OCI-M2 (cell line): Measurements from ENCODE around the gene ABHD5.

Experiments
- DNase-seq: peaks from one replicate; lab custom pipeline; 2025; ENCODE audit not compliant: unreplicated experiment; lab: John Stamatoyannopoulos, UW

Gene ABHD5

GRCh38 chr3:43710607-43711006 is 19.9 kb downstream of the ABHD5 start:
- DNase-seq = no peak

- no peak for DNase-seq
These were observed 27.6 kb downstream of the ABHD5 start for GRCh38 chr3:43718296-43718695.

GRCh38 chr3:43723121-43723734 is 32.5 kb downstream of the ABHD5 start:
- DNase-seq = no peak

DNA sequence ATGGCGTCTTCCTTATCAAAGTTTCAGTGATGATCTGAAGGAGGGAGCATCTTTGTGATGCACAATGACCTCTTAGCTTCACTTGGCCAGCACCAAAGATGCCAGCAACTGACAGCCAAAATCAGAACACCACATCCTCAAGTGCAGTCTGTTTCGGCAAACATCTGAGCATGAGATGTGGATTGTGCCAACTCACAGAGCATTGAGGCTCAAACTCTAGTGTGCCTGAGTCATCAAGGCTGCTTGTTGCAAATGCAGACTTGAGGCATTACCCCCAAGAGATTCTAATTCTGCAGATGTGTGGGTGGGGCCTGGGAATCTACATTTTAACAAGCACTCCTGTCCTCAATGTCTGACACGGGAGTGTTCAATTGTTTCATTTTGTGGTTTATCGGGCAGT is 35.8 kb downstream of the ABHD5 start:
- no peak for DNase-seq

DNA sequence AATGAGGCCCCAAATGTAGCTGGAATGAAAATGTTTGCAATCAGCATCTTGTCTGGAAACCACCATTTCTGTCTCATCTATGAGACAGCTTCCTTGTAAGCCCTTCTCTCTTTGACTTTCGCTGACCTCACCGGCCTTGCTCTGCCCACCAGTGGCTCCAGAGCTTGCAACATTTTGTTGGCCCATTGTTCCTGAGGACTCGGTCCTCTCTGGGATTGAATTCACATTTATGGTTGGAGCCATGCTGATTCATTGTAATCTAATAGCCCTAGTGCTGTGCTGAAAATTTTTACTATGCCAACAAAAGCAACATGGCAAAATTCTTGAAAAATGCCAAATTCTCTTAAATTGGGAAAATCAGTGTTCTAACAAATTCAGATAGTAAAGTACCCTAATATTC is 37.2 kb downstream of the ABHD5 start:
- DNase-seq = no peak

- DNase-seq = no peak
These were observed 37.7 kb downstream of the ABHD5 start for GRCh38 chr3:43728476-43728875.

DNA sequence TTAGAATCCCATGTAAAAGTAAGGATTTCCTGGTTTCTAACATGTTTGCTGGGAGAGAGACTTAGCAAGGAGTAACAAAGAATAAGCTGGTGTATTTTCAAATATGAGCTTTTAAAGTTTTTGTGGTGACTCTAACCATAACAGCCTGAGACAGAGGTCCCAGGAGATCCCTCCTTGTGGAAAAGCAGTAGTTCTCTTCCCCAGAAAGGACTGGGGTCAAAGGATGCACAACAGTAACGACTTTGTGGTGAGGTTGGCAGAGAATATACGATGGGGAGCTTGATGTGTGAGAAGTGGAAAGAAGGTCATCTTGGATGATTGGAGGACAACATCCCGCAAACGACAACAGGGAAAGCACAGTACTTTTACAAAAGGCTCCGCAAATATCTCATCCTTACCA is 38.2 kb downstream of the ABHD5 start:
- DNase-seq = no peak

GRCh38 chr3:43729707-43730414 is 39.1 kb downstream of the ABHD5 start:
- no peak for DNase-seq

GRCh38 chr3:43732747-43733425 is 42.1 kb downstream of the ABHD5 start:
- DNase-seq = no peak

DNA sequence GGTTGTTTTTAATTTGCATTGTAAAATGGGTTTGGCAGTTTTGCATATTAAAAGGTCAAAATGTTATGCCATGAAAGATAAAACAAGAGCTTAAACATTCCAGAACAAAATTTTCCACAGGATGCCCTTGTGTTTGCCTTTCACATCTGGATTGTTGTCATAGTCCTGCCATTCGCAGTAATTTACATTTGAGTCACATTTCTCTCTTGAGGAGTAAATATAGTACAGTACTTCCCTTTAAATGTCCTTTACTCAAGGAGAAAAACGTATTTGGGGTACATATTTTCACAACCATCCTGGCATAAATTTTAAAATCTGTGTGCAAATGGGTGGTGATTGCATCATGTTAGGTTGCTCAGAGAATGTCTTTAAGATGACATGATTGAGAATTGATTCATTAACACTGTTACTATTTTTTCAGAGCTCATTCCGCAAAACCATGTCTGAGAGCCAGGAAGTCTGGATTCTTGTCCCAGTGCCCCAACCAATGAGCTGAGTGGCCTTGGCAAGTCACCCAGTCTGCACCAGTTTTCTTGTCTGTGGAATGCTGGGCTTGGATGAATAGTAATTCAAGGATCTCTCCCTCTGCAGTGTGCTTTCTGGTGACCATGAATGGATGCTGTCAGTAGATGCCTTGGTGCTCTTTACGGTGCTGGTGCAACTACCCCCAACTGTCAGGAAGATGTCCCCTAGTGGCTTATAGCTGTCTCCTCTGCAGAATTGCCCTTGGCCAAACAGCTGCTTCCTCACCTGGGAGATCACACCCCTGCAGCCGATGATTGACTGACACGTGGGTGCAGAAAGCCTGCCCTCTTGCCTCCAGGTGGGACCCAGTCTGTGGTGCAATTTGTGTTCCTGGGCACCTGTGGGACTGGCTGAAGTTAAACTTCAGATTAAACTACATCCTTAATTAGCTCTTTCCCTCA is 43.0 kb downstream of the ABHD5 start:
- no peak for DNase-seq

GRCh38 chr3:43734685-43735084 is 43.9 kb downstream of the ABHD5 start:
- DNase-seq = no peak

DNA sequence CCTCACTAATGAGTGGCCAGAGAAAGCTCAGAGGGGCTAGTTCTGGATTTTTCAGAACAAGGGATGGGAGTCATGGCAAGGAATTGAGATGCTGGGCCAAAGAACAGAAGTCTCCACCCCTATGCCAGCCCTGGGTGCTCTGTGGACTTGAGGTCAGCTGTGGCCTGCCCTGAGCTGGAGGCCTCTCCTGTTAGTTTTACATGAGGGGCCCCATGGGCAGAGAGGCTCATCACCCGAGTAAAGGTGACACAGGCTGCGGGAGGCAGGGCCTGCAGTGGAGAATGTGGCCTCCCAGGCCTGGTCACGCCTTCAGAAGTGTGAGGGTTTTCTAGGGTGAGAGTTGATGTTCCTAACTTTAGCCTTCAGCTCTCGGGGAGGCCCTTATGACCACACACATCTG is 44.9 kb downstream of the ABHD5 start:
- no peak for DNase-seq

DNA sequence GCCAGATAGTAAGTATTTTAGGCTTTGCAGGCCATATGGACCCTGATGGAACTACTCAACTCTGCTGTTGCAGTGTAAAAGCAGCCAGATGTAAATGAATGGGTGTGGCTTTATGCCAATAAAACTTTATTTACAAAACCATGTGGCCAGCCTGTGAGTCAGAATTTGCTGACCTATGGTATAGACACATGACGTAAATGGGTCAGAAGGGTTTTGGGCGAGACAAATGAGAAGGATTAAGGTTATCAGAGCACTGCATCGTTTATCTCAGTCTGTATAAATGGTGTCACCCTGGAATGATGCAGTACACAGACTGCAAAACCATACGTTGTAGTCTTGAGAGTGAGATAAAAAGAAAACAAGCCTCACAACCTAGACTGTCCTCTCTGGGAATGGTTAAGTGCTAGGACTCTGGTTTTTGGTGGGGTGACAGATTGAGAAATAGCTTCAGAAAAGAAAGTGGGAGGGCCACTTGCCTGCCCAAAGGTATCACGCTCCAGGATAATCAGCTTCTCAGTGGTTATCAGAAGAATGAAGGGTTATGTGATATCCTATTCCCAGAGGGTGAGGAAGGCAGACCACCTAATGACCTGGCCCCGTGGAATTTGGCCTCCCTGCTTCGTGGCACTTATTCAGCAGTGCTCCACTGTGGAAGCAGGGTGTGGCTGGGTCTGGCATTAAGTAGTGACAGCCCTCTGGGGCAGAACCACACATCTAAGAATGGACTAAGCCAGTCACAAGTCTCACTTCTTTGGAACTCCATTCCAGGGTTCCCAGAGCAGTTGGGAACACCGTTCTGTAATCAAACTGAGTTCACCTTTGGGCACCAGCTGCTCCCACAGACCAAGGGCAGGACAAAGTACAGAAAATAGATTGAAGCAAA is 46.1 kb downstream of the ABHD5 start:
- no peak for DNase-seq

DNA sequence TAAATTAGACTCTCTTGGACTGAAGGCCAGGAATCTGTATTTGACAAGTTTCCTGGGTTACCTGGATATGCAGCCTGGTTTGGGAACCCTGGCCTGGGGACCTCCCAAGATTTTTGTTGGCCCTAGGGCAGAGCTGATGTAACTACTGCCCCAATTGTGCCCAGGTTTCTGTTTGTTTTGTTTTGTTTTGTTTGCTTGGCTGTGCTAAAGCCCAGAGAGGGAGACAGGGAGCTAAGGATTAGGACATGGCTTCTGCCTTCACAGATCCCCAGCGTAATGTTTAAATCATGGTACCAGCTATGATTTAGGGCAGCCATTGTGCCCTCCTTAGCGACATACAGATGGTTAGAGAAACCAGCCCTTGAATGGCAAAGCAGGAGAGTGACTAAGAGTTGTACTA is 47.6 kb downstream of the ABHD5 start:
- DNase-seq = no peak

GRCh38 chr3:43742920-43743319 is 52.2 kb downstream of the ABHD5 start:
- DNase-seq = no peak

GRCh38 chr3:43747641-43748040 is 56.9 kb downstream of the ABHD5 start:
- DNase-seq = no peak

DNA sequence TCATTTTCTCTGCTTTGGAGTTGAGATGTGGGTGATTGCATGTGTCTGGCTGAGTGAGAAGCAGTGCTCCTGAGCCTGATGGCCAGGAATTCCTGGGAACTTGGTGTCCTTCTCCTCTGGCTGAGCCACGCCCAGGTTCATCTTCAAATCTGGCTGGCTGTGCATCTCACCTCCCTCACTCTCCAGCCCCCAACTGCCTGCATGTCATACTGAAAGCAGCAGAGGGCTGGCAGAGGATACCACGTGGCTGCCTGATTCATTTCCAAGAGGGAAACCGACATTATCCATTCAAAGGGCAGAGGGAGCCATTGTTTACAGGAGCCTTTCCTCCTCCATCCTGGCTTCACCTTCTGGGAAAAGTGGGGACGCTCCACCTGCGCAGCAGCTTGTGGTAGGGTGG is 57.4 kb downstream of the ABHD5 start:
- no peak for DNase-seq

GRCh38 chr3:43748645-43749044 is 57.9 kb downstream of the ABHD5 start:
- no peak for DNase-seq

- DNase-seq = no peak
These were observed 62.2 kb downstream of the ABHD5 start for GRCh38 chr3:43752905-43753304.
